ENCODE data around the gene RPH3AL.

Gene RPH3AL

DNA sequence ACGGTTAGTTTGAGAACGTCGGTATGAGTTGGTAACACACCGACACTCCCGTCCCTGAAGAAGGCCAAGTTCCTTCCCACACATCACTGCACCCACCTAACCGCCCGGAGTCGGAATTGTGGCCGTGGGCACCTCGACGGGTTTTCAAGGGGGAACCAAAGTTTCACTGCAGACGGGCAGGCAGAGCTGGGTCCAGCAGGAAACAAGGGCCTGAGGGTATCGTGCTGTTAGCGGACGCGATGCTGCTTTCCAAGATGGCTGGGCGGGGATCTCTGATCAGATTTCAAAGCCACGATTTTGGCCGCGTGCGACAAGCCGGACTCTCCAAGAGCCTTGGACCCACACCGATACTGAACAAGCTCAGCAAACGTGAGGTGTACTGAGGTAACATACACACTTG, 88.8 kb downstream of the RPH3AL start:
- Histone ChIP-seq H3K4me3 (ENCODE audit: severe bottlenecking) (no peak overlapping the region), H3K9me3 (ENCODE audit: severe bottlenecking) (no peaks in the 10 kb centered on the region), H3K36me3 (ENCODE audit: low read depth) (no peaks in the 10 kb centered on the region), H3K4me1 (ENCODE audit: insufficient read depth, poor library complexity, severe bottlenecking) (no peaks in the 10 kb centered on the region), H3K27me3 (ENCODE audit: insufficient read depth, poor library complexity, severe bottlenecking) (no peaks in the 10 kb centered on the region), H3K27ac (ENCODE audit: poor library complexity, severe bottlenecking) (no peak overlapping the region)
- DNase-seq (ENCODE audit: low spot score), result peak; percentile 31
- ATAC-seq (ENCODE audit: low read depth), result no peak
- TF ChIP-seq, protein P1, sequence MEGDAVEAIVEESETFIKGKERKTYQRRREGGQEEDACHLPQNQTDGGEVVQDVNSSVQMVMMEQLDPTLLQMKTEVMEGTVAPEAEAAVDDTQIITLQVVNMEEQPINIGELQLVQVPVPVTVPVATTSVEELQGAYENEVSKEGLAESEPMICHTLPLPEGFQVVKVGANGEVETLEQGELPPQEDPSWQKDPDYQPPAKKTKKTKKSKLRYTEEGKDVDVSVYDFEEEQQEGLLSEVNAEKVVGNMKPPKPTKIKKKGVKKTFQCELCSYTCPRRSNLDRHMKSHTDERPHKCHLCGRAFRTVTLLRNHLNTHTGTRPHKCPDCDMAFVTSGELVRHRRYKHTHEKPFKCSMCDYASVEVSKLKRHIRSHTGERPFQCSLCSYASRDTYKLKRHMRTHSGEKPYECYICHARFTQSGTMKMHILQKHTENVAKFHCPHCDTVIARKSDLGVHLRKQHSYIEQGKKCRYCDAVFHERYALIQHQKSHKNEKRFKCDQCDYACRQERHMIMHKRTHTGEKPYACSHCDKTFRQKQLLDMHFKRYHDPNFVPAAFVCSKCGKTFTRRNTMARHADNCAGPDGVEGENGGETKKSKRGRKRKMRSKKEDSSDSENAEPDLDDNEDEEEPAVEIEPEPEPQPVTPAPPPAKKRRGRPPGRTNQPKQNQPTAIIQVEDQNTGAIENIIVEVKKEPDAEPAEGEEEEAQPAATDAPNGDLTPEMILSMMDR (IDR thresholded peaks at IDR 0.05; ENCODE audit: poor library complexity, severe bottlenecking), result no peak

DNA sequence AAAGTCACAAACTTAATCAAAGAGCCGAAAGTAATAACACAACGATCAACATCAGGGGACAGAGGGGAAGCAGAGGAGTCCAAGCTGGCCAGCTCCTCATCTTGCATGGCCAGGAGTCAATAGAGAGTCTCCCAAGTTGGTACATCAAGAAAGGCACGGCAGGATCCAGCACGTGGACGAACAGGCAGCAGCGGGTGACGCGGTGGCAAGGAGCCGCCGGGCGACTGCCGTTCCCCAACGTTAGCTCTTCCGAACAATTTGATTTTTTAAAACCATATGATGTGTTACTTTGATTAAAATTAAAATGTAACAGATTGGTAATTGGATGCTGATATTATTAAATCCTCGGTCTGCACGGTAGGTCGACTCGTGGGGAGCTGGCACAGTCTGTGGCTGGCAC, 89.3 kb downstream of the RPH3AL start:
- ATAC-seq (ENCODE audit: low read depth) (no peak), DNase-seq (ENCODE audit: low spot score) (peak; percentile 13)
- H3K27me3 ChIP-seq (ENCODE audit: insufficient read depth, poor library complexity, severe bottlenecking), result no peaks in the 10 kb centered on the region
- no peaks in the 10 kb centered on the region for H3K4me1 ChIP-seq (ENCODE audit: insufficient read depth, poor library complexity, severe bottlenecking)
- no peaks in the 10 kb centered on the region for H3K36me3 ChIP-seq (ENCODE audit: low read depth)
- H3K27ac ChIP-seq (ENCODE audit: poor library complexity, severe bottlenecking), result no peak overlapping the region
- H3K9me3 ChIP-seq (ENCODE audit: severe bottlenecking), result no peaks in the 10 kb centered on the region
- TF ChIP-seq, protein P1 (IDR thresholded peaks at IDR 0.05; ENCODE audit: poor library complexity, severe bottlenecking), result no peak
- H3K4me3 ChIP-seq (ENCODE audit: severe bottlenecking), result no peak overlapping the region

DNA sequence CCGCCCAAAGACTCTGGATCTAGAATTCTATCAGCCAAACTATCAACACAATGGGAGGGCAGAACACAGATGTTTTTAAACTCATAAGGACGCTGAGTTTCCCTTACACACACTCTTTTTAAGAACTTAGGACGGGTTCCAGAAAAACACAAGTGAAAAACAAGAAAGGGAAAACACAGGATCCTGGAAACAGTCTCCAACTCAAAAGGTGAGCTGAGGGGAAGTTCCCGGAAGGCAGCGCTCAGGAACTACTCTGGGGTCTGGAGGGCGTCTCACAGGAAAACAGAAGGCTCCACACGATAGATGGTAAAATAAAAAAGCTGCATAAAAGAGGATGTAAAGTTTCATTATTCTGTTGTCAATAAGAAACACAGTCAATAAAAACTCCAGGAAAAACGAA, 91.0 kb downstream of the RPH3AL start:
- peak; percentile 10 for DNase-seq (ENCODE audit: low spot score)
- H3K27me3 ChIP-seq (ENCODE audit: insufficient read depth, poor library complexity, severe bottlenecking), result no peaks in the 10 kb centered on the region
- H3K27ac ChIP-seq (ENCODE audit: poor library complexity, severe bottlenecking), result no peak overlapping the region
- H3K9me3 ChIP-seq (ENCODE audit: severe bottlenecking), result no peaks in the 10 kb centered on the region
- TF ChIP-seq, protein P1 (IDR thresholded peaks at IDR 0.05; ENCODE audit: poor library complexity, severe bottlenecking), result no peak
- no peak overlapping the region for H3K4me3 ChIP-seq (ENCODE audit: severe bottlenecking)
- H3K4me1 ChIP-seq (ENCODE audit: insufficient read depth, poor library complexity, severe bottlenecking), result no peaks in the 10 kb centered on the region
- no peaks in the 10 kb centered on the region for H3K36me3 ChIP-seq (ENCODE audit: low read depth)
- ATAC-seq (ENCODE audit: low read depth), result no peak

DNA sequence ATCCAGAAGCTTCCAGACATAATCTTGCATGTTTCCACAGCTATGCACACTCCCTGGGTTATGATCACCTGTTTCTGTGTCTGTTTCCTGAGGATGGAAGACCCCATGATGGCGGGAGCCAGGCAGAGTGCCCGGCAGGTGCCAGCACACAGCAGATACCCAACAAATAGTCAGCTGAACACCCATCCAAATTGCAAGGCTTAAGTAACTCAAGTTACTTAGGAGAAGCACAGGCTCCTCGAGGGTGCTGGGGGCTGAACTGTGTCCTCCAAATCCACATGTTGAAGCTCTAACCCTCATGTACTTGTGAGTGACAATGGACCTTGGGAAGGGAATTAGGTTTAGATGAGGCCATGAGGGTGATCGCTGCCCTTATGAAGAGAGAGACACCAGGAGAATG, 91.7 kb downstream of the RPH3AL start:
- H3K27me3 ChIP-seq (ENCODE audit: insufficient read depth, poor library complexity, severe bottlenecking), result no peaks in the 10 kb centered on the region
- TF ChIP-seq, protein P1 (IDR thresholded peaks at IDR 0.05; ENCODE audit: poor library complexity, severe bottlenecking), result no peak
- H3K4me1 ChIP-seq (ENCODE audit: insufficient read depth, poor library complexity, severe bottlenecking), result no peaks in the 10 kb centered on the region
- no peak overlapping the region for H3K4me3 ChIP-seq (ENCODE audit: severe bottlenecking)
- peak; percentile 6 for DNase-seq (ENCODE audit: low spot score)
- H3K27ac ChIP-seq (ENCODE audit: poor library complexity, severe bottlenecking), result no peak overlapping the region
- no peaks in the 10 kb centered on the region for H3K36me3 ChIP-seq (ENCODE audit: low read depth)
- no peaks in the 10 kb centered on the region for H3K9me3 ChIP-seq (ENCODE audit: severe bottlenecking)
- no peak for ATAC-seq (ENCODE audit: low read depth)

DNA sequence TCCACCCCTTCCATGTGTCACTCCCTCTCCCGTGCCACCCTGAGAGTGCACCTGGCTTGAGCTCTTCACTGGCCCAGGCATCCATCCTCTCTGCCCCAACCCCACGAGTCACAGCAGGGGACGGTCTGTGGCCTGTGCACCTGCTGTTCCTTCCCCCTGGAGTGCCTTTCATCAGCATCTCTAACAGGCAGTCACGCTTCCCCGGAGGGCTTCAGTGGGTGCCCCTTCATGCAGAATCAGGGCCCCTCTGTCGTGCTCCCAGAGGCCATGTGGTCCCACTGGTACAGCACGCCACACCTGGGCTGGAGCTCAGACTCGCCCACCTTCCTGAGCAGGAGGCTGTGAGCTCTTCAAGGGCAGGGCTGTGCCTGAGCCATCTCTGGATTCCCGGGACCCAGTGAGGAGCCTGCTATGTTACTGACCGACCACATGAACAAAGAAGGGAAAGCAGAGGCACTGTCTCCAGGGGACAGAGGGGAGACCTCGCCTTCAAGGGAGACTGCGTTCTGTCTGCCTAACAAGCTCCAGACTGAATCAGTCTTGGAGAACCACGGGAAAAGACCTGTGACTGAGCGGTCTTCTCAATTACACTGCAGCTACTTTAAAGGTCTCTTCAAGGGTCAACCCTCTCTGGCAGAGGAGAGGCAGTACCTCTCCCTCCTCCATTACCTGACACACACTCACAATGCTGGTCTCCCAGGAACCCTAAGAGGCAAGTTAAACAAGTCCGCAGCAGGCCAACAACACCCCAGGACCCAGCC, 92.4 kb downstream of the RPH3AL start:
- Histone ChIP-seq H3K27me3 (ENCODE audit: insufficient read depth, poor library complexity, severe bottlenecking) (no peaks in the 10 kb centered on the region), H3K4me3 (ENCODE audit: severe bottlenecking) (no peak overlapping the region), H3K36me3 (ENCODE audit: low read depth) (no peaks in the 10 kb centered on the region), H3K9me3 (ENCODE audit: severe bottlenecking) (no peaks in the 10 kb centered on the region), H3K4me1 (ENCODE audit: insufficient read depth, poor library complexity, severe bottlenecking) (no peaks in the 10 kb centered on the region), H3K27ac (ENCODE audit: poor library complexity, severe bottlenecking) (no peak overlapping the region)
- DNase-seq (ENCODE audit: low spot score) (peak; percentile 20), ATAC-seq (ENCODE audit: low read depth) (no peak)
- TF ChIP-seq, protein P1 (IDR thresholded peaks at IDR 0.05; ENCODE audit: poor library complexity, severe bottlenecking), result no peak
